Hindlimb muscle (tissue), 1 donor: Measurements from ENCODE around the gene TRIM38. TPM values are rescaled to one million over a fixed set of nuclear protein-coding genes. Genes with fewer than 3 reads are reported as not detected.

Experiments used
- DNase-seq: peaks from one replicate; pipeline ENCODE4 v3.0.0-alpha.2; 2013
- polyA plus RNA-seq: library from polyadenylated mRNA; unstranded; fragments of 120-200 nt; gene quantifications from one replicate; pipeline ENCODE4 v1.2.1, GENCODE V29; 2013; ENCODE audit not compliant: insufficient read length

Gene TRIM38
- polyA plus RNA-seq, 1 donor: 6.4 TPM

- peak; percentile 97 for DNase-seq
Observed at GRCh38 chr6:26026833-26027490, 64.4 kb downstream of the TRIM38 start.

GRCh38 chr6:26027491-26028211 lies 65.0 kb downstream of the TRIM38 start:
- no peak for DNase-seq

GRCh38 chr6:26028212-26028745 lies 65.7 kb downstream of the TRIM38 start:
- no peak for DNase-seq

GRCh38 chr6:26028746-26029569 lies 66.4 kb downstream of the TRIM38 start:
- DNase-seq: no peak

- no peak for DNase-seq
Observed at GRCh38 chr6:26029570-26029856, 66.9 kb downstream of the TRIM38 start.

GRCh38 chr6:26029857-26030653 lies 67.5 kb downstream of the TRIM38 start:
- DNase-seq: no peak

GRCh38 chr6:26030716-26031115 lies 68.1 kb downstream of the TRIM38 start:
- DNase-seq: no peak

- DNase-seq: no peak
Observed at GRCh38 chr6:26031151-26031594, 68.6 kb downstream of the TRIM38 start.

GRCh38 chr6:26031595-26032339 lies 69.2 kb downstream of the TRIM38 start:
- peak; percentile 94 for DNase-seq

GRCh38 chr6:26032340-26033084 lies 69.9 kb downstream of the TRIM38 start:
- peak; percentile 43 for DNase-seq

GRCh38 chr6:26033085-26033940 lies 70.7 kb downstream of the TRIM38 start:
- peak; percentile 94 for DNase-seq

- no peak for DNase-seq
Observed at GRCh38 chr6:26033941-26034354, 71.3 kb downstream of the TRIM38 start.

GRCh38 chr6:26034905-26035304 lies 72.3 kb downstream of the TRIM38 start:
- DNase-seq: no peak

Other genes starting within 250 kb of the TRIM38 start
- gene SLC17A4, start 208.1 kb upstream of the TRIM38 start, polyA plus RNA-seq: not detected
- gene SLC17A1, start 130.8 kb upstream of the TRIM38 start, polyA plus RNA-seq: not detected
- gene SLC17A3, start 88.6 kb upstream of the TRIM38 start, polyA plus RNA-seq: not detected
- gene SLC17A2, start 32.1 kb upstream of the TRIM38 start, polyA plus RNA-seq: not detected
- gene HFE, start 124.6 kb downstream of the TRIM38 start, polyA plus RNA-seq: 5.9 TPM